H1 (cell line): ENCODE results near the gene ART4. TPM values are rescaled to one million over a fixed set of nuclear protein-coding genes. Genes with fewer than 3 reads are reported as not detected.

Experiments used
- BCL11A ChIP-seq, 2 experiments: IDR thresholded peaks; one replicate each; pipeline ENCODE4 v1.6.1; 2011; ENCODE audit warnings: low read depth in 2 of 2, low read length in 2 of 2, mild to moderate bottlenecking in 2 of 2
- BRCA1 ChIP-seq: IDR thresholded peaks from 2 replicates; pipeline ENCODE4 v1.6.1; 2012; ENCODE audit warnings: low read depth, low read length, improper control_type of control experiment
- CHD2 ChIP-seq: IDR thresholded peaks from 2 replicates; pipeline ENCODE4 v1.6.1; 2012; ENCODE audit warnings: low read length, improper control_type of control experiment
- EP300 ChIP-seq, 2 experiments: IDR thresholded peaks; 1 replicate in 1 of 2; 2 replicates in 1 of 2; pipeline ENCODE4 v1.6.1; 2011 to 2012; ENCODE audit warnings: low read depth in 2 of 2, low read length in 2 of 2, mild to moderate bottlenecking in 2 of 2, borderline replicate concordance in 1 of 2, inconsistent platforms in 1 of 2, moderate library complexity in 1 of 2
- POLR2A ChIP-seq, 2 experiments: IDR thresholded peaks; 1 replicate in 1 of 2; 2 replicates in 1 of 2; pipeline ENCODE4 v1.6.1; 2011; ENCODE audit warnings: low read depth in 2 of 2, low read length in 2 of 2, mild to moderate bottlenecking in 2 of 2; ENCODE audit errors: control extremely low read depth in 1 of 2
- RBBP5 ChIP-seq: IDR thresholded peaks from 2 replicates; pipeline ENCODE4 v1.7.1; 2012; ENCODE audit warnings: low read depth, mild to moderate bottlenecking, inconsistent platforms, low read length, moderate library complexity, borderline replicate concordance
- RXRA ChIP-seq: IDR thresholded peaks from 2 replicates; pipeline ENCODE4 v1.6.1; 2011; ENCODE audit warnings: low read depth, mild to moderate bottlenecking, low read length, moderate library complexity; ENCODE audit not compliant: insufficient read depth
- SP4 ChIP-seq: IDR thresholded peaks from 2 replicates; pipeline ENCODE4 v1.6.1; 2012; ENCODE audit warnings: low read length, inconsistent platforms
- SUZ12 ChIP-seq: fragments of 200-600 bp; sonication (generic); IDR thresholded peaks from 2 replicates; pipeline ENCODE4 v1.6.1; 2012; ENCODE audit warnings: mild to moderate bottlenecking, inconsistent platforms, low read length, moderate library complexity, mixed read lengths
- TBP ChIP-seq: IDR thresholded peaks from 2 replicates; pipeline ENCODE4 v1.6.1; 2011; ENCODE audit warnings: low read depth, low read length, improper control_type of control experiment
- polyA plus RNA-seq, 7 experiments: library from polyadenylated mRNA; depleted of rRNA in 3 of 7; stranded (reverse) in 5 of 7; unstranded in 2 of 7; fragments of >200 nt in 5 of 7; fragments of 200-250 nt in 2 of 7; gene quantifications; 1 replicate in 5 of 7; 2 replicates in 1 of 7; 4 replicates in 1 of 7; pipeline versions ENCODE4 v1.2.1 to v1.2.3, GENCODE V29; 2011 to 2013; ENCODE audit warnings: missing spikeins in 2 of 7, mixed read lengths in 2 of 7
- total RNA-seq: library from RNA; stranded (reverse); fragmentation: NEBNext Ultra II Directional; extraction: Animal tissue kit (Norgen Biotek cat#: 25700); gene quantifications from 2 replicates; pipeline ENCODE4 v1.2.1, GENCODE V29; 2021
- TF ChIP-seq, protein P1 (sequence below): fragments of 300-600 bp; sonication (generic); IDR thresholded peaks from 2 replicates; pipeline ENCODE4 v1.7.1; 2012; ENCODE audit warnings: low read length, moderate library complexity, mild to moderate bottlenecking, inconsistent platforms; ENCODE audit not compliant: insufficient replicate concordance

ART4 gene
- total and polyA plus RNA-seq, 2 of the 8 experiments (the other 6 are each of a cell fraction or from before 2014, with no cell fraction given) = not detected

GRCh38 chr12:14833336-14833735 is 10.0 kb downstream of the ART4 start (continued):
- TF ChIP-seq, protein P1, sequence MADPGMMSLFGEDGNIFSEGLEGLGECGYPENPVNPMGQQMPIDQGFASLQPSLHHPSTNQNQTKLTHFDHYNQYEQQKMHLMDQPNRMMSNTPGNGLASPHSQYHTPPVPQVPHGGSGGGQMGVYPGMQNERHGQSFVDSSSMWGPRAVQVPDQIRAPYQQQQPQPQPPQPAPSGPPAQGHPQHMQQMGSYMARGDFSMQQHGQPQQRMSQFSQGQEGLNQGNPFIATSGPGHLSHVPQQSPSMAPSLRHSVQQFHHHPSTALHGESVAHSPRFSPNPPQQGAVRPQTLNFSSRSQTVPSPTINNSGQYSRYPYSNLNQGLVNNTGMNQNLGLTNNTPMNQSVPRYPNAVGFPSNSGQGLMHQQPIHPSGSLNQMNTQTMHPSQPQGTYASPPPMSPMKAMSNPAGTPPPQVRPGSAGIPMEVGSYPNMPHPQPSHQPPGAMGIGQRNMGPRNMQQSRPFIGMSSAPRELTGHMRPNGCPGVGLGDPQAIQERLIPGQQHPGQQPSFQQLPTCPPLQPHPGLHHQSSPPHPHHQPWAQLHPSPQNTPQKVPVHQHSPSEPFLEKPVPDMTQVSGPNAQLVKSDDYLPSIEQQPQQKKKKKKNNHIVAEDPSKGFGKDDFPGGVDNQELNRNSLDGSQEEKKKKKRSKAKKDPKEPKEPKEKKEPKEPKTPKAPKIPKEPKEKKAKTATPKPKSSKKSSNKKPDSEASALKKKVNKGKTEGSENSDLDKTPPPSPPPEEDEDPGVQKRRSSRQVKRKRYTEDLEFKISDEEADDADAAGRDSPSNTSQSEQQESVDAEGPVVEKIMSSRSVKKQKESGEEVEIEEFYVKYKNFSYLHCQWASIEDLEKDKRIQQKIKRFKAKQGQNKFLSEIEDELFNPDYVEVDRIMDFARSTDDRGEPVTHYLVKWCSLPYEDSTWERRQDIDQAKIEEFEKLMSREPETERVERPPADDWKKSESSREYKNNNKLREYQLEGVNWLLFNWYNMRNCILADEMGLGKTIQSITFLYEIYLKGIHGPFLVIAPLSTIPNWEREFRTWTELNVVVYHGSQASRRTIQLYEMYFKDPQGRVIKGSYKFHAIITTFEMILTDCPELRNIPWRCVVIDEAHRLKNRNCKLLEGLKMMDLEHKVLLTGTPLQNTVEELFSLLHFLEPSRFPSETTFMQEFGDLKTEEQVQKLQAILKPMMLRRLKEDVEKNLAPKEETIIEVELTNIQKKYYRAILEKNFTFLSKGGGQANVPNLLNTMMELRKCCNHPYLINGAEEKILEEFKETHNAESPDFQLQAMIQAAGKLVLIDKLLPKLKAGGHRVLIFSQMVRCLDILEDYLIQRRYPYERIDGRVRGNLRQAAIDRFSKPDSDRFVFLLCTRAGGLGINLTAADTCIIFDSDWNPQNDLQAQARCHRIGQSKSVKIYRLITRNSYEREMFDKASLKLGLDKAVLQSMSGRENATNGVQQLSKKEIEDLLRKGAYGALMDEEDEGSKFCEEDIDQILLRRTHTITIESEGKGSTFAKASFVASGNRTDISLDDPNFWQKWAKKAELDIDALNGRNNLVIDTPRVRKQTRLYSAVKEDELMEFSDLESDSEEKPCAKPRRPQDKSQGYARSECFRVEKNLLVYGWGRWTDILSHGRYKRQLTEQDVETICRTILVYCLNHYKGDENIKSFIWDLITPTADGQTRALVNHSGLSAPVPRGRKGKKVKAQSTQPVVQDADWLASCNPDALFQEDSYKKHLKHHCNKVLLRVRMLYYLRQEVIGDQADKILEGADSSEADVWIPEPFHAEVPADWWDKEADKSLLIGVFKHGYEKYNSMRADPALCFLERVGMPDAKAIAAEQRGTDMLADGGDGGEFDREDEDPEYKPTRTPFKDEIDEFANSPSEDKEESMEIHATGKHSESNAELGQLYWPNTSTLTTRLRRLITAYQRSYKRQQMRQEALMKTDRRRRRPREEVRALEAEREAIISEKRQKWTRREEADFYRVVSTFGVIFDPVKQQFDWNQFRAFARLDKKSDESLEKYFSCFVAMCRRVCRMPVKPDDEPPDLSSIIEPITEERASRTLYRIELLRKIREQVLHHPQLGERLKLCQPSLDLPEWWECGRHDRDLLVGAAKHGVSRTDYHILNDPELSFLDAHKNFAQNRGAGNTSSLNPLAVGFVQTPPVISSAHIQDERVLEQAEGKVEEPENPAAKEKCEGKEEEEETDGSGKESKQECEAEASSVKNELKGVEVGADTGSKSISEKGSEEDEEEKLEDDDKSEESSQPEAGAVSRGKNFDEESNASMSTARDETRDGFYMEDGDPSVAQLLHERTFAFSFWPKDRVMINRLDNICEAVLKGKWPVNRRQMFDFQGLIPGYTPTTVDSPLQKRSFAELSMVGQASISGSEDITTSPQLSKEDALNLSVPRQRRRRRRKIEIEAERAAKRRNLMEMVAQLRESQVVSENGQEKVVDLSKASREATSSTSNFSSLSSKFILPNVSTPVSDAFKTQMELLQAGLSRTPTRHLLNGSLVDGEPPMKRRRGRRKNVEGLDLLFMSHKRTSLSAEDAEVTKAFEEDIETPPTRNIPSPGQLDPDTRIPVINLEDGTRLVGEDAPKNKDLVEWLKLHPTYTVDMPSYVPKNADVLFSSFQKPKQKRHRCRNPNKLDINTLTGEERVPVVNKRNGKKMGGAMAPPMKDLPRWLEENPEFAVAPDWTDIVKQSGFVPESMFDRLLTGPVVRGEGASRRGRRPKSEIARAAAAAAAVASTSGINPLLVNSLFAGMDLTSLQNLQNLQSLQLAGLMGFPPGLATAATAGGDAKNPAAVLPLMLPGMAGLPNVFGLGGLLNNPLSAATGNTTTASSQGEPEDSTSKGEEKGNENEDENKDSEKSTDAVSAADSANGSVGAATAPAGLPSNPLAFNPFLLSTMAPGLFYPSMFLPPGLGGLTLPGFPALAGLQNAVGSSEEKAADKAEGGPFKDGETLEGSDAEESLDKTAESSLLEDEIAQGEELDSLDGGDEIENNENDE = no peak
- TF ChIP-seq SP4 (no peak), RXRA (no peak), TBP (no peak), POLR2A (IDR thresholded peaks at IDR 0.05; ENCODE audit: control extremely low read depth in 1 of 2, low read depth in 2 of 2, low read length in 2 of 2) (no peak), BCL11A (IDR thresholded peaks at IDR 0.05; ENCODE audit: low read depth in 2 of 2, low read length in 2 of 2) (no peak), SUZ12 (no peak), RBBP5 (no peak), BRCA1 (no peak), EP300 (IDR thresholded peaks at IDR 0.05; ENCODE audit: borderline replicate concordance in 1 of 2, low read depth in 2 of 2, low read length in 2 of 2) (no peak), CHD2 (no peak)
